ENCODE data around the gene FFAR1.
"Not testable (repeated sequence)": the region's sequence is repeated elsewhere in the genome, so short reads cannot be mapped to it uniquely, and the experiment has no call there.

FFAR1 gene

GRCh38 chr19:35378356-35378755, 30.7 kb downstream of the FFAR1 start:
- TF ChIP-seq CTCF (IDR thresholded peaks at IDR 0.05; ENCODE audit: low read depth, low read length, missing control alignments), result no peak
- H3K4me3 ChIP-seq (ENCODE audit: low read depth, low read length), result no peak overlapping the region
- DNase-seq, result no peak
- no peaks in the 10 kb centered on the region for H3K36me3 ChIP-seq (replicated peaks)
- H3K27ac ChIP-seq, result no peak overlapping the region
- in situ Hi-C loops (cut with HindIII; ENCODE audit: low pct_ligation_motif_present, low sequenced_read_pairs), result no loop called here
- H3K27me3 ChIP-seq (replicated peaks), result no peaks in the 10 kb centered on the region

- H3K27me3 ChIP-seq (replicated peaks); H3K4me3 ChIP-seq (ENCODE audit: low read depth, low read length); H3K27ac ChIP-seq; DNase-seq; H3K36me3 ChIP-seq (replicated peaks); in situ Hi-C loops (cut with HindIII; ENCODE audit: low pct_ligation_motif_present, low sequenced_read_pairs): not testable (repeated sequence)
These were observed 31.8 kb downstream of the FFAR1 start for GRCh38 chr19:35379545-35379944.

GRCh38 chr19:35379992-35380391, 32.3 kb downstream of the FFAR1 start:
- no peak overlapping the region for H3K4me3 ChIP-seq (ENCODE audit: low read depth, low read length)
- DNase-seq, result no peak
- TF ChIP-seq CTCF (IDR thresholded peaks at IDR 0.05; ENCODE audit: low read depth, low read length, missing control alignments), result no peak
- H3K27me3 ChIP-seq (replicated peaks), result no peaks in the 10 kb centered on the region
- in situ Hi-C loops (cut with HindIII; ENCODE audit: low pct_ligation_motif_present, low sequenced_read_pairs), result no loop called here
- no peak overlapping the region for H3K27ac ChIP-seq
- no peaks in the 10 kb centered on the region for H3K36me3 ChIP-seq (replicated peaks)

GRCh38 chr19:35380450-35381124, 32.9 kb downstream of the FFAR1 start:
- no peak for DNase-seq
- H3K36me3 ChIP-seq (replicated peaks), result no peaks in the 10 kb centered on the region
- no peak overlapping the region for H3K27ac ChIP-seq
- H3K4me3 ChIP-seq (ENCODE audit: low read depth, low read length), result no peak overlapping the region
- TF ChIP-seq CTCF (IDR thresholded peaks at IDR 0.05; ENCODE audit: low read depth, low read length, missing control alignments), result no peak
- in situ Hi-C loops (cut with HindIII; ENCODE audit: low pct_ligation_motif_present, low sequenced_read_pairs), result no loop called here
- H3K27me3 ChIP-seq (replicated peaks), result no peaks in the 10 kb centered on the region

- H3K27ac ChIP-seq, result no peak overlapping the region
- TF ChIP-seq CTCF (IDR thresholded peaks at IDR 0.05; ENCODE audit: low read depth, low read length, missing control alignments), result no peak
These were observed 33.6 kb downstream of the FFAR1 start for GRCh38 chr19:35381318-35381717.

GRCh38 chr19:35381926-35382325, 34.2 kb downstream of the FFAR1 start:
- in situ Hi-C loops (cut with HindIII; ENCODE audit: low pct_ligation_motif_present, low sequenced_read_pairs), result no loop called here
- H3K27ac ChIP-seq, result no peak overlapping the region
- H3K27me3 ChIP-seq (replicated peaks), result no peaks in the 10 kb centered on the region
- no peaks in the 10 kb centered on the region for H3K36me3 ChIP-seq (replicated peaks)
- no peak for TF ChIP-seq CTCF (IDR thresholded peaks at IDR 0.05; ENCODE audit: low read depth, low read length, missing control alignments)
- no peak for DNase-seq
- no peak overlapping the region for H3K4me3 ChIP-seq (ENCODE audit: low read depth, low read length)

More at GRCh38 chr19:35381318-35381717, 33.6 kb downstream of the FFAR1 start:
- Histone ChIP-seq H3K36me3 (replicated peaks) (no peaks in the 10 kb centered on the region), H3K27me3 (replicated peaks) (no peaks in the 10 kb centered on the region), H3K4me3 (ENCODE audit: low read depth, low read length) (no peak overlapping the region)
- no peak for DNase-seq
- in situ Hi-C loops (cut with HindIII; ENCODE audit: low pct_ligation_motif_present, low sequenced_read_pairs), result no loop called here

All from brain microvascular endothelial cell (primary cell).